ENCODE results near the gene TSPAN3.
A peak's percentile ranks its signal among the peaks of the same experiment; 100 is the strongest.

TSPAN3 gene

DNA sequence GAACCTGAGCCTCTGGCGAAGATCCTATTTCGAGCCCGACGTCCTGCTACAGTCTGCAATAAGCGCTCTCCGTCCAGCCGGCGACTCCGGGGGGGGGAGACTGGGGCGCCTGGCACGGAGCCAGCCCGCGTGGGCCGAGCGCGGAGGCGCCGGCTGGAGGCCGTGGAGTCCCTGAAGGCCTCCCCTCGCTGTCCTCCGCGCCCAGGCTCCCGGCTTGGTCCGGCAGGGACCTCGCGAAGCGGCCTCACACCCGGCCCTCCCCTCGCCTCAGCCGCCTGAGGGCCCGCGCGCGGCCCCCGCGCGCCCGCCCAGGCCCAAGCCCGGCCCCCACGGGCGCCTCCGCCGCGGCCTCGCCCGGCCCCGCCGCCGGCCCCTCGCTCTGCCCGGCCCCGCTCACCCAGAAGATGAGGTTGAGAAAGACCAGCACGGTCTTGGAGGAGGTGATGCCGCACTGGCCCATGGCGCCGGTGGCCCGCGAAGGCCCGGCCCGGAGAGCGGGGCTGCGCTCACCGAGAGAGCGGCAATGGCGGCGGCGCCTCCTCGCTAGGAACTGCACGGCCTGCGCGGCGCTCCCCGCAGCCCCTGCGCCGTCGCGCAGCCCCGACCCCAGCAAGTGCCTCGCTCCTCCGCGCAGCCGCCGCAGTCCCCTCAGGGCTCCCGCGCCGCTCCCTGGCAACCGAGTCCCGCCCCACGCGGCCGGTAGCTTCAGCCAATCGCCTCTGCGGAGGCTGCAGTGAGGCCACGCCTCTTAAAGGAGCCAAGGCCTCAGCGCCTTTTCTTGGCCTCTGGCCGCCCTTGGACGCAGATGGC lies at the start of gene TSPAN3:
TSPAN3 (minus strand) TSS at position 615 of the 810 bp plus-strand sequence; CDS start at position 460, 155 bp downstream.
- DNase-seq (ENCODE audit: insufficient read length, low spot score) (peak; percentile 90), FAIRE-seq (no peak)

DNA sequence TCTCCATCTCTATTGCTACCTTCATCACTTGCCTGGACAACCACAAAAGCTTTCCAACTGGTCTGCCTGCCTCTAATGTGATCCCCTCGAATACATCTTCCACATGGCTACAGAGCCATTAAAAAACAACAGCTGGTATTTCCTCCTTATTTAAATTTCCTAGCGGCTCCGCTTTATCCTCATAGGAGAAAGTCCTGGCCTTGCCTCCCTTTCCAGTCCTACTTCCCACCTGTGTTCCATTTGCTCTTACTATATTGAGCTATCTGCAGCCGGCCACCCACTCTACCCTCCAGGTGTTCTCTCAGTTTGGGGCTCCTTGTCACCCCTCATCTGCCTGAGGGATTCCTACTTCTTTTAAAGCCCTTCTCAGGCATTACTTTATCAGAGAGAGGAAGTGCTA lies 49.7 kb upstream of the TSPAN3 start:
- DNase-seq (ENCODE audit: insufficient read length, low spot score) (no peak), FAIRE-seq (no peak)

DNA sequence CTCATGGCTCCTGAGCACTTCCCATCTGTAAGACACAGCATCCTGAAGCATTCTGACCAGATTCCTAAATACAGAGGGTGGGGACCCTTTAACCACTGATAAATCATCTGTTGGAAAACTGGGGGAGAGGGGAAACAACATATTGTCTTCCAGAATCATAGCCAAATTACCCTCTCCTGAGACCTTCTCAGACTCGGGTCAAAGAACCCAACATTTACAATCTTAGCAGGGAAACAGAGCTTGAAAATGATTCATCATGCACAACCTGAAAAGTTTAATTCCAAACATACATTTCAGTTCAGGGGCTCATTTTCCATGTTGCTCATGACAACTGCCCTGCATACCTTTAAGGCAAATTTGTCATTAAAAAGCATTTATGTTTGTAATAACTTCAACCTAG lies 48.5 kb upstream of the TSPAN3 start:
- FAIRE-seq = no peak
- no peak for DNase-seq (ENCODE audit: insufficient read length, low spot score)

DNA sequence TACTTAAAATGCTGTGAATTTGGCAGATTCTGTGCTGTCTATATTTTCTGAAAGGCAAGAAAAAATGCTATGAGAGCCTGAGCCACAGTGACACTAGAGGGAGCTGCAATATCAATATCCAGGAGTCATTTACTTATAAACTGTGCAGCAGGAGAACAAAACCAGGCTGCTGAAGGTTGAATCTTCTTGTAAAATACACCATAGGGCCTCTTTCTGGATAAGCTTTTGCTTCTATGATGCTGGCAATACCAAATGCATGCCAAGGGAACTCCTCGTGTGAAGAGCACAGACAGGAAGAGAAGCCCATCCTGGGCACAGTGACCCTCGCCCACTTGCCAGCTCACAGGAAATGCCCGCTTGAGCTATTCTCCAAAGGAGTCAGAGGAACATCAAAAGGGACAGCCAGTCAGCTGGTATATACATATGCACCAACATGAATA lies 48.0 kb upstream of the TSPAN3 start:
- no peak for FAIRE-seq

DNA sequence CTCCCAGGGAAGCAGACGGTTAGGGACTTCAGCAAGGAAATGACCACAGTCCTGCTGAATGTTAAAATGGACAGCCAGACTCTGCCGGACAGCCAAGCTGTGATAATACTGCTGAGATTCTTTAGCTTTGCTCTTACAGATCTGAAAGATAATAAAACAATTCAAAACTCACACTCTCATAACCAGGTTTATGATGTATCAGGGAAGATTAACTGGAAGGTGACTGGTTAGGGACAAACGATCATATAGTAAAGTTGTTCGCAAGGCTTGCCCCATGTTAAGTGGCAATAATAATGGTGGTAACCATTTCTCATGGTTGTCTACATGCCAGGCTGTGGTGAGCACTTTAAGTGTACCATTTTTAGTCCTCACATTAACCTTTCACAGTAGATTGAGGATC lies 44.3 kb upstream of the TSPAN3 start:
- FAIRE-seq (no peak), DNase-seq (ENCODE audit: insufficient read length, low spot score) (no peak)

More for the DNA sequence above, 48.0 kb upstream of the TSPAN3 start:
- DNase-seq (ENCODE audit: insufficient read length, low spot score) = peak; percentile 59

DNA sequence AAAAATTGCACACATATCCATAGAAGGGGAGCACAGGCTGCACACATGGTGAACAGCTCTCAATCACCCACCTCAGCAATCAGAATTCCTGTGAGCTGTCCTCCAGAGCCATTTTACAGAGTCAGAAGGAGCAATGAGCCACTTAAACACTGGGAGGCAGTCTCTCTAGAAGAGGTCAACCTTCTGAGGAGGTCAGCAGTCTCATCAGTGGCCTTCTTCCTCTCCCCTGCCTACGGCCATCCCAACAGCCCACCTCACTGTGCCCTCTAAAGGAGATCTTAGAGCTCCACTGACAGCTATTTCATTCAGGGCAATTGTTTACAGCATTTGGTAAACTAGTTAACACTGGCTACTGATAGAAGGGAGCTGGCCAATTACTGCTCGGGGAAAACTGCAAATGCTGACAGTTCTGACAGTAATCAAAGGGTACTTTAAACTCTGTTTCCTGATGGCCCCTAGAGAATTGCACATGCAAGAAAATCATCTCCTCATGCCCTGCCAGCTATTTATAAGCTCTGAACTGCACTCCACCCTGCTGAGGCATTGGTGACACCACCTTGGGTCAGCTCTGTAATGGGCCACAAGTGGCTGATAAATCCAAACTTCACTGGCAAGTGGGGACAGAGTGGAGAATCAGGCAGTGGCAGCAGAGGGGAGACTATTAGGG lies 42.1 kb upstream of the TSPAN3 start:
- FAIRE-seq = no peak
- DNase-seq (ENCODE audit: insufficient read length, low spot score) = no peak

DNA sequence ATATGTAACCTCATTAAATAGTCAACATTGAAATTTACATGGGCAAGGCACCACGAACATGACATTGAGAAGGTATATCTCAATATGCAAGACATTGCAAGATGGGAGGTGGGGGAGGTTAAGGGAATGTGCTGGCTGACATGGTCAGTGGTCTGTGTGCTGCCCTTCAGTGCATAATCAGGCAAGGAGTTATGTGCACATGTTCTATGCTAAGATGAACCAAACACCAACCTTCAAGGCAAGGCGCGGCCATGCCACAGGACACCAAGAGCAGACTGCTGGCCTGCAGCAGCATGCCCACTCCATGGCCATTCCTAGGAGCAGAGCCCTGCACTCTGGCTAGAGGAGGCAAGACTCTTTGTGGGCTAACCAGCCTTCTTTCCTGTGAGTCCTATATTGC lies 40.9 kb upstream of the TSPAN3 start:
- DNase-seq (ENCODE audit: insufficient read length, low spot score) (no peak), FAIRE-seq (no peak)

DNA sequence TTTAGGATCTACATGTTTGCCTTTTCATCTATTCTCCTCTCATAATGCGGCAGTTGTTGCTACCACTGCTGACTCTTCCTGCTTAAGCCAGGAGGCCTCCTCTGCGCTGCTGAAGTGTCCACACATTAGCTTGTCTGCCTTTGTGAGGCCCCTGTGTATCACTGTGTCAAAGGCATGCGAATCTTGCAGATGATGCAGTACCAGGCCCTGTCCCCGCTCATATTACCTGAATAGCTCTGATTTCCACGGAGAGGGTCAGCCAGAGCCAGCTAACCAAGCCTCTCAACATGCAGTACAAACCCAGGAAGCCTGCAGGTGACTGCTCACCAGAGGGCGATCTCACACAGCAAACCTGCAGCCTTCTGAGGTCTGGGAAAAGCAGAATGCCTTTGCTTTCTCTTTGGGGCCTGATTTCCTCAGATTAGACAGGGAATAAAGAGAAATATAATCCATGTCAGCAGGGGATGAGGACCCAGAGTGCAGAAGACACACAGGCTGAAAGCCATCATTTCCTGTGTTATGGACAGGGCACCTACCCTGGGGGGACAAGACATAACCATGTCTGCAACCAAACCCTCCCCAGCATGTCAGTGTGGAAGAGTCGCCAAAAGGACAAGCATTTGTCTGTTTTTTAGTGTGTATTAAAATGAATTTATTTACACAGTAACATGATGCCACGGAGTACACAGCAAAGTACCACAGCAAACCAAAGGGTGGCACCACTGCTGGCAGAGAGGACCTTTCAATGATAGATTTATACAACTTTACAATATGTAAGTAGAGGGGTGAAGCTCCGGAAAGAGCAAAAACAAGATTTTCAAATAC lies 36.8 kb upstream of the TSPAN3 start:
- no peak for FAIRE-seq
- peak; percentile 72 for DNase-seq (ENCODE audit: insufficient read length, low spot score)

DNA sequence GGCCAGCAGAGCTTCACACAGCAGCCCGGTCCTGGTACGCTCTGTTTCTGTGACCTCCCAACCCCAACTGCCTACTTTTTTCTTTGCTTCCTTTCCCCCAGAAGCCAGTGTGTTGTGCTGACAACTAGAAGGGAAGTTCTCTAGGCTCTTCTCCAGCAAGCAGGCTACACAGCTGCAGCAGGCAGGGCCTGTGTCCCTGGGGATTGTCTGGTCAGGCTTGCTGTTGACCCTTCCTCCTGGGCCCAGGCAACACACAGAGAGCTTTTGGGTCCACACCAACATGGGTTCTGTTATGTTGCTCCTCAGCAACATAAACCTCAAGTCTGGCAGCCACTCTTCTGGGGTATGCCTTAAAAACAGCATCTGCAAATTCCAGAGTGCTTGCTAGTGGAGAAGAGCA lies 36.2 kb upstream of the TSPAN3 start:
- DNase-seq (ENCODE audit: insufficient read length, low spot score) (no peak), FAIRE-seq (no peak)

DNA sequence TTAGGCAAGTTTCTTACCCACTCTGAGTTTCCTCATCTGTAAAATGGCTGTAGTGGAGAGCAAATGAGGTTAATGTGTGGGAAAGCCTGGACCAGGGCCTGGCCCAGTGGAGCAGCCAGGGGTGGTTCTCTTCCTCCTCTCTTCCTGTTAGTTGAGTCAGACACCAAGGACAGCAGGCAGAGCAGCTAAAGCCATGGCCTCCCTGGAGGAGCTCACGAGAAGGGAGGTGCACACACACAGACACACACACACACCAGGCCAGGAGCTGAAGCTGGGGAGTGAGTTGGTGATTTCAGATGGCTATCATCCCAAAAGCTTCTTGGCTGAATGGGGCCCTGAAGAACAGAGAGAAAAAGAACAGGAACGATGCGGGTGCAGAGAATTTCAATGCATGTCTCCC lies 33.2 kb upstream of the TSPAN3 start:
- no peak for FAIRE-seq
- DNase-seq (ENCODE audit: insufficient read length, low spot score) = no peak

DNA sequence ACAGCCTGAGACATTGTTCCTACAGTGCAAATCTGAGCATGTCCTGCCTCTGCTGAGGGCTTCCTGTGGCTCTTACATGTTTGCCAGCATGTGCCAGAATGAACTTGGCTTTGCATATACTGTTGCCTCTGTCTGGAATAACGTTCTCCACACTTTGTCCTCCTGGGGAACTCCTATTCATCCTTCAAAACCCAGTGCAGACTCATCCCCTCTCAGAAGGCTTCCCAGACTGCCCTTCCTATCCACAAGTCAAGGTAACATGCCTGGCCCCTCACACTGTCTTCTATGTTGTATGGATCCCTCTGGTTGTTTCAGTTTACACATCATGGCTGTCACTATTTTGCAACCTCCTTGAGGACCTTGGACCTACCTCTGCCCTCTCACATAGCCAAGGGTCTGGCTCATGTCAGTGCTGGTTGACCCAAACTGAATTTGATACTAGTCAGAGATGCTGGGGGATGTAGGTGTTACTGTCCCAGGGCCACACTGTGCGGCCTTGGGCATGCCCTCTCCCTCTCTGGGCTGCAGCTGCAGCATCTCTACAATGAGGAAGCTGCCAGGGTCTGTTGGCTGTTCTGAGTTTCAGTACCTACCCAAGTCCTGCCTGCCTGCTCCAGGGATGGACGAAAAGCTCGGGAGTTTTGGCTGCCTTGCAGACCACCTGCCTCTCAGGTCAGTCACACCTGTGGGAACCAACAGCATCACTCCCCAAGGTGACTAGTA lies 29.0 kb upstream of the TSPAN3 start:
- DNase-seq (ENCODE audit: insufficient read length, low spot score) = no peak
- FAIRE-seq = no peak

DNA sequence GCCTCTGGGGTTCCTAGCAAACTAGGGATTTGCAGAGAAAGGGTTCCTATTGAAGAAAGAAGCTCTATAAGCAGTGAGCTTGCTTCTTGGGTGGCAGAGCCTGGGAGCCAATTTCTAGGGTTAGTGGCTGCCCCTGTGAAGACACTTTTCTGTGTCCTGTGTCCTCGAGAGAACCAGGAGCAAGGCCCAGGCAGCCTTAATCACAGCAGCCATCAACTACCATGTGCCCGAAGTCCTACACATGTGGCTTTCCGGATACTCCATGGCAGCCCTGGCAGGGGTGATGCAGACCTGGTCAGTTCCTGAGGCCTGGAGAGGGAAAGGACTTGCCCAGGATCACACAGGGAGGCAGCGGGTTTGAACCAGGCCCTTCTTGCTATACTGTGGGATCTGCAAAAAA lies 27.7 kb upstream of the TSPAN3 start:
- FAIRE-seq (no peak), DNase-seq (ENCODE audit: insufficient read length, low spot score) (no peak)

DNA sequence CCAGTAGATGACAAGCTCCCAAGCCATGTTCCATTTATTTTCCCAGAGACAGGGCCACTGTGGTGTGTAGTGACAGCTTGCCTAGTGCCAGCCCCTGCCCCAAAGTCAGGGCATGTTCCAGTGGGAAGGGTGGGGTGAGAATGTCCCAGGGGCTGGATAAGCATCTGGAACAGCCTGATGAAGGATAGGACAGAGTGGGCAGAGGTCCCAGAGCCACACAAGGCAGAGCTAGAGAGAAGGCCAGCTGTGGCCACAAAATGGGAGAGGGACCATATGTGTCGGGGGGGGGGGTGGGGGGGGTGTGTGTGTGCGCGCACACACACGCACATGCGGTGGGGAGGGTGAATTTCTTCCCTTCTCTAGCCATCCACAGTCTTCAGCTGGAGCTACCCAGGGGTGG lies 27.0 kb upstream of the TSPAN3 start:
- FAIRE-seq (no peak), DNase-seq (ENCODE audit: insufficient read length, low spot score) (no peak)

DNA sequence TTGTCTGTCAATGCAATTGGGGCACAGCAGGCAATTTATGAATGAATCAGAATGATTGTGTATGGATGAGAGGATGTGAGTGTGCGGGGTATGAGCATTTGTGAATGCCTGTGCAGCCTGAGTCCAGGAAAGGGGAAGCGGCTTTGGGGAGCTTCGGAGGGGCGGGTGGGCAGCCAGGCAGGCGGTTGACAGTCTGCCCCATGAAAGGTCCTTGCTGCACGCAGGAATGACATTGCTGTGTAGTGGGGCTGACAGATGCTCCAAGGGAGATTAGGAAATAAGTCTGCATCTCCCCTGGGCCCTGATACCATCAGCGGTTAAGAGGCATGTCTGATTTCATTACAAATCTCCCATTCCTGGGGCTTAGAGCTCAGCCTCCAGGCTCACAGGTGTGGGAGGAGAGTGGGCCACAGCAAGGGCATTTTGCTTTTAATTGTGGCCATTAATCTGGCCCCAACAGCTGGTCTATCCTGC lies 26.4 kb upstream of the TSPAN3 start:
- no peak for DNase-seq (ENCODE audit: insufficient read length, low spot score)
- FAIRE-seq = no peak

DNA sequence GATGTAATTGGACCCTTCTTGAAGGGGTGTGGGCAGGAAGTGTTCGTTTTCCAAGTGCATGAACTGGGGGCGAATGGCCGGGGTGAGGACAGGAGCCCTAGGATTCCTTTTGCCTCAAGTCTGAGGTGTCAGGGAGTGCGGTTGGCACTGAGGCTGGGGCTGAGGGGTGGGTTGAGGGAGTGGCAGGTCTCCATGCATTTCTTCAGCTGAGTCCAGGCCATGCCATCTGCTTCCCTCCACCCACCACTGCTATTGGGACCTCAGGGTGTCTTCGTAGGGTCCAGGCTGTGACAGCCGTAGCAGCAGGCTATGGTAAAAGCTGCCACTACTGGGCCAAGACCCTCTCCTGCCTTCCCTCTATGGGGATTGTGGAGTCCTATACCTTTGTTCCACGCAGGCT lies 25.6 kb upstream of the TSPAN3 start:
- FAIRE-seq = no peak
- no peak for DNase-seq (ENCODE audit: insufficient read length, low spot score)

DNA sequence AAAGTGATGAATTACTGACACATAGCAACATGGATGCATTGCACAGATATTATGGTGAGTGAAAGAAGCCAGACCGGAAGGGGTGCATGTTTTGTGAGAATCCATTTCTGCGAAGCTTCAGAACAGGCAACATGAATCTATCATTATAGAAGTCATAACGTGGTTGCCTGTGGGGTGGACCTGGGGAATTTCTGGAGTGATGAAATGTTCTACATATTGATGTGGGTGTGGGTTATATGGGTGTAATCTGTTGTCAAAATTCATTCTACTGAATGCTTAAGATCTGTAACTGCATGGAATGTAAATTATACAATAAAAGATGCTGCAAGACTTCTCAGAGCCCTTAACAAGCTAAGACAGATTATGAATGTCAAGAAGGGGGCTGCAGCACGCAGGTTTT lies 25.2 kb upstream of the TSPAN3 start:
- FAIRE-seq (no peak), DNase-seq (ENCODE audit: insufficient read length, low spot score) (no peak)

DNA sequence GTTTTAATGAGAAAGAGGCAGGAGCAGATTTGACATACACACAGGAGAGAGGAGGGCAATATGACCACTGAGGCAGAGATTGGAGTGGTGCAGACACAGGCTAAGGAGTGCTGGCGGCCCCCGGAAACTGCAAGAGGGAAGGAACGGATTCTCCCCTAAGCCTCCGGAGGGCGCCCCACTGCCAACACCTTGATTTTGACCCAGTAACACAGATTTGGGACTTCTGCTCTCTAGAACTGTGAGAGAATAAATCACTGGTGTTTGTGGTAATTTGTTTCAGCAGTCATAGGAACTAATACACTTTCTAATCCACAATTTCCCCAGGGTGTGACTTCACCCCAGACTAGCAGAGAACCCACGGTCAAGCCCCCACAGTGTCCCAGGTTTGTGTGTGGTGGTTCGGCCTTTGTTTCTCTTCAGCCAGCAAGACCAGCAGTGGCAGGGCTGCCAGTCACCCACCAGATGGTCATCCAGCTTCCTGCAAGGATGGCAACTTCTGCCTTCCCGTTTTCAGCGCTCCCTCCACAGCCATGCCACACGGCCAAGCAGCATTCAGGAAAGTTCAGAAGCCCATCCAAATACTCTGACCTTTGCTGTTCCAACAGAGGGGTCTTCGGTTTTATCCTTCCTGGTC lies 23.6 kb upstream of the TSPAN3 start:
- FAIRE-seq = no peak
- DNase-seq (ENCODE audit: insufficient read length, low spot score) = no peak

DNA sequence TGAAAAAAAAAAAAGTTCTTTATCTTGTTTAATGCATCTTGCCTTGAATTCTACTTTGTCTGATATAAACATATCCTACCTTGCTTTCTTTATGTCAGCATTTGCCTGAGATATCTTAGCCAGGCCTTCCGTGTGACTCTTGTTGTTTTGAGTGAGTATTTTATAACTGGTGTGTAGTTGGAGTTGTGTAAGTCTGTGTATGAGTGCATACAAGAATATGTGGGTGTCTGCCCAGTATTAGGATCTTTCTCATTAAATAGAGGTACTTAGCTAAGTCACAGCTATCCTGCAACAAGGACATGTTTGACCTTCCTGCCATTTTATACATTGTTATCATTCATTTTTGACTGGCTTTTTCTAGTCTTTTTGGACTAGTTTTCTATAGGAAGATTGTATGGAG lies 22.5 kb upstream of the TSPAN3 start:
- no peak for FAIRE-seq

DNA sequence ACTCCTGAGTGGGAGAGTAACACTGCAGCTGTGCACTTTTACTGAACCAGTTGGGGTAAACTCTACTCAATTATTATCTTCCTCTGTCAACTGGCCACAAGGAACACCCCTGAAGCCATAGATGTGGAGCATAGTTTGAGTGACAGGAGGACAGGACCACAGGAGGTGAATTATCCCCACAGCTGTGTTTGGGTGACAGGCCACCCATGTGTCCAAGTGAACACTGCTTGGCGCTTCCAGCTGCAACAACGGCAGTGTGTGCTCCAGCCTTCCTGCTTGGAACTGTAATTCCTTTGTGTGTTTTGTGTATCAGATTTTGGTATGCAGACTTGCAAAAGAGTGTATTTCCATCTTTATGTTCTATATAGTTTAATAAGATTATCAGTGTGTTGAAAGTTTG lies 20.2 kb upstream of the TSPAN3 start:
- FAIRE-seq (no peak), DNase-seq (ENCODE audit: insufficient read length, low spot score) (no peak)

More for the DNA sequence above, 22.5 kb upstream of the TSPAN3 start:
- no peak for DNase-seq (ENCODE audit: insufficient read length, low spot score)

DNA sequence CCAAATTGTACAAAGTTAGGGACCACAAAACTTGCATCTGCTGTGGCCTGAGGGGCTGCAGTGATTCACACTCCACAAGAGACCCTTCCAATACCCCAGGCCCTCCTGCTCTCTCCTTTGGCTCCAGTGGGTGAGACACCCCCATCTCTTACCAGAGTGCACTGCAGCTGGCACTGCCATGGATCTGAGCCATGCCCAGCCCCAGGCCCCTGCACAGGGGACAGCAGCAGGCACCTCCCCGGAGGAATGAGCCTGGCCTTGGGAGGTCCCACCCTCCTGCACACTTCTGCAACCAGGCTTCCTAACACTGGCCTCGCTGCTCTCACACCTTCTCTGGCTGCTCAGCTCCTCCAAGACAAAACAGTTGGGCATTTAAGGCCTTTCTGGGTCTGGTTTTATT lies 16.3 kb upstream of the TSPAN3 start:
- no peak for FAIRE-seq
- no peak for DNase-seq (ENCODE audit: insufficient read length, low spot score)
